Measurements from ENCODE around the gene PIK3CA.
"Not testable (repeated sequence)": the region's sequence is repeated elsewhere in the genome, so short reads cannot be mapped to it uniquely, and the experiment has no call there.

PIK3CA gene

GRCh38 chr3:179264449-179264848 lies 116.3 kb downstream of the PIK3CA start:
- no peak overlapping the region for H3K4me3 ChIP-seq (ENCODE audit: insufficient read length, low read depth)
- no peak overlapping the region for H3K9ac ChIP-seq (ENCODE audit: insufficient read length, low read depth)
- H3K27me3 ChIP-seq (ENCODE audit: insufficient read depth, insufficient read length), result no peaks in the 10 kb centered on the region
- H3K36me3 ChIP-seq (ENCODE audit: insufficient read depth, insufficient read length, low read length), result no peaks in the 10 kb centered on the region
- H3K4me1 ChIP-seq (ENCODE audit: insufficient read depth, insufficient read length), result no peaks in the 10 kb centered on the region
- no peaks in the 10 kb centered on the region for H3K9me3 ChIP-seq (ENCODE audit: insufficient read depth, low read length)
- TF ChIP-seq SUZ12 (IDR thresholded peaks at IDR 0.05; ENCODE audit: extremely low read depth, insufficient read depth, insufficient read length) (no peak), ZNF274 (IDR thresholded peaks at IDR 0.05; ENCODE audit: low read depth, low read length) (no peak), YY1 (IDR thresholded peaks at IDR 0.05; ENCODE audit: insufficient read depth, insufficient read length) (no peak)
- DNase-seq (ENCODE audit: low read depth, low spot score), result no peak

GRCh38 chr3:179265092-179265491 lies 116.9 kb downstream of the PIK3CA start:
- H3K9me3 ChIP-seq (ENCODE audit: insufficient read depth, low read length), result no peaks in the 10 kb centered on the region
- no peaks in the 10 kb centered on the region for H3K27me3 ChIP-seq (ENCODE audit: insufficient read depth, insufficient read length)
- H3K4me1 ChIP-seq (ENCODE audit: insufficient read depth, insufficient read length), result no peaks in the 10 kb centered on the region
- no peaks in the 10 kb centered on the region for H3K36me3 ChIP-seq (ENCODE audit: insufficient read depth, insufficient read length, low read length)
- no peak overlapping the region for H3K4me3 ChIP-seq (ENCODE audit: insufficient read length, low read depth)
- no peak overlapping the region for H3K9ac ChIP-seq (ENCODE audit: insufficient read length, low read depth)
- no peak for DNase-seq (ENCODE audit: low read depth, low spot score)
- TF ChIP-seq ZNF274 (IDR thresholded peaks at IDR 0.05; ENCODE audit: low read depth, low read length) (no peak), SUZ12 (IDR thresholded peaks at IDR 0.05; ENCODE audit: extremely low read depth, insufficient read depth, insufficient read length) (no peak), YY1 (IDR thresholded peaks at IDR 0.05; ENCODE audit: insufficient read depth, insufficient read length) (no peak)

- no peak for TF ChIP-seq ZNF274 (IDR thresholded peaks at IDR 0.05; ENCODE audit: low read depth, low read length)
- TF ChIP-seq YY1 (IDR thresholded peaks at IDR 0.05; ENCODE audit: insufficient read depth, insufficient read length), result no peak
- TF ChIP-seq SUZ12 (IDR thresholded peaks at IDR 0.05; ENCODE audit: extremely low read depth, insufficient read depth, insufficient read length), result no peak
- no peak for DNase-seq (ENCODE audit: low read depth, low spot score)
- Histone ChIP-seq H3K4me1 (ENCODE audit: insufficient read depth, insufficient read length) (no peaks in the 10 kb centered on the region), H3K36me3 (ENCODE audit: insufficient read depth, insufficient read length, low read length) (no peaks in the 10 kb centered on the region), H3K27me3 (ENCODE audit: insufficient read depth, insufficient read length) (no peaks in the 10 kb centered on the region), H3K4me3 (ENCODE audit: insufficient read length, low read depth) (no peak overlapping the region), H3K9me3 (ENCODE audit: insufficient read depth, low read length) (no peaks in the 10 kb centered on the region), H3K9ac (ENCODE audit: insufficient read length, low read depth) (no peak overlapping the region)
Observed at GRCh38 chr3:179265875-179266274, 117.7 kb downstream of the PIK3CA start.

GRCh38 chr3:179266701-179267211 lies 118.6 kb downstream of the PIK3CA start:
- no peak for TF ChIP-seq ZNF274 (IDR thresholded peaks at IDR 0.05; ENCODE audit: low read depth, low read length)
- TF ChIP-seq SUZ12 (IDR thresholded peaks at IDR 0.05; ENCODE audit: extremely low read depth, insufficient read depth, insufficient read length), result no peak
- no peak for TF ChIP-seq YY1 (IDR thresholded peaks at IDR 0.05; ENCODE audit: insufficient read depth, insufficient read length)
- no peaks in the 10 kb centered on the region for H3K27me3 ChIP-seq (ENCODE audit: insufficient read depth, insufficient read length)
- no peaks in the 10 kb centered on the region for H3K36me3 ChIP-seq (ENCODE audit: insufficient read depth, insufficient read length, low read length)
- H3K4me3 ChIP-seq (ENCODE audit: insufficient read length, low read depth), result no peak overlapping the region
- no peaks in the 10 kb centered on the region for H3K9me3 ChIP-seq (ENCODE audit: insufficient read depth, low read length)
- no peaks in the 10 kb centered on the region for H3K4me1 ChIP-seq (ENCODE audit: insufficient read depth, insufficient read length)
- H3K9ac ChIP-seq (ENCODE audit: insufficient read length, low read depth), result no peak overlapping the region
- DNase-seq (ENCODE audit: low read depth, low spot score), result no peak

- H3K9me3 ChIP-seq (ENCODE audit: insufficient read depth, low read length), result no peaks in the 10 kb centered on the region
- no peak for TF ChIP-seq YY1 (IDR thresholded peaks at IDR 0.05; ENCODE audit: insufficient read depth, insufficient read length)
- TF ChIP-seq SUZ12 (IDR thresholded peaks at IDR 0.05; ENCODE audit: extremely low read depth, insufficient read depth, insufficient read length), result no peak
- TF ChIP-seq ZNF274 (IDR thresholded peaks at IDR 0.05; ENCODE audit: low read depth, low read length), result no peak
- no peak overlapping the region for H3K4me3 ChIP-seq (ENCODE audit: insufficient read length, low read depth)
- H3K9ac ChIP-seq (ENCODE audit: insufficient read length, low read depth), result no peak overlapping the region
- no peaks in the 10 kb centered on the region for H3K4me1 ChIP-seq (ENCODE audit: insufficient read depth, insufficient read length)
- no peaks in the 10 kb centered on the region for H3K27me3 ChIP-seq (ENCODE audit: insufficient read depth, insufficient read length)
- DNase-seq (ENCODE audit: low read depth, low spot score), result no peak
- no peaks in the 10 kb centered on the region for H3K36me3 ChIP-seq (ENCODE audit: insufficient read depth, insufficient read length, low read length)
Observed at GRCh38 chr3:179268400-179269051, 120.4 kb downstream of the PIK3CA start.

GRCh38 chr3:179269152-179269707 lies 121.1 kb downstream of the PIK3CA start:
- no peaks in the 10 kb centered on the region for H3K27me3 ChIP-seq (ENCODE audit: insufficient read depth, insufficient read length)
- no peaks in the 10 kb centered on the region for H3K9me3 ChIP-seq (ENCODE audit: insufficient read depth, low read length)
- no peak for TF ChIP-seq YY1 (IDR thresholded peaks at IDR 0.05; ENCODE audit: insufficient read depth, insufficient read length)
- TF ChIP-seq ZNF274 (IDR thresholded peaks at IDR 0.05; ENCODE audit: low read depth, low read length), result no peak
- TF ChIP-seq SUZ12 (IDR thresholded peaks at IDR 0.05; ENCODE audit: extremely low read depth, insufficient read depth, insufficient read length), result no peak
- no peak for DNase-seq (ENCODE audit: low read depth, low spot score)
- no peak overlapping the region for H3K9ac ChIP-seq (ENCODE audit: insufficient read length, low read depth)
- no peaks in the 10 kb centered on the region for H3K4me1 ChIP-seq (ENCODE audit: insufficient read depth, insufficient read length)
- no peak overlapping the region for H3K4me3 ChIP-seq (ENCODE audit: insufficient read length, low read depth)
- H3K36me3 ChIP-seq (ENCODE audit: insufficient read depth, insufficient read length, low read length), result no peaks in the 10 kb centered on the region

GRCh38 chr3:179272385-179272784 lies 124.2 kb downstream of the PIK3CA start:
- no peak for DNase-seq (ENCODE audit: low read depth, low spot score)
- TF ChIP-seq ZNF274 (IDR thresholded peaks at IDR 0.05; ENCODE audit: low read depth, low read length) (no peak), SUZ12 (IDR thresholded peaks at IDR 0.05; ENCODE audit: extremely low read depth, insufficient read depth, insufficient read length) (no peak), YY1 (IDR thresholded peaks at IDR 0.05; ENCODE audit: insufficient read depth, insufficient read length) (no peak)
- Histone ChIP-seq H3K27me3 (ENCODE audit: insufficient read depth, insufficient read length) (no peaks in the 10 kb centered on the region), H3K9me3 (ENCODE audit: insufficient read depth, low read length) (no peaks in the 10 kb centered on the region), H3K4me3 (ENCODE audit: insufficient read length, low read depth) (no peak overlapping the region), H3K36me3 (ENCODE audit: insufficient read depth, insufficient read length, low read length) (no peaks in the 10 kb centered on the region), H3K9ac (ENCODE audit: insufficient read length, low read depth) (no peak overlapping the region), H3K4me1 (ENCODE audit: insufficient read depth, insufficient read length) (no peaks in the 10 kb centered on the region)

GRCh38 chr3:179274434-179274833 lies 126.3 kb downstream of the PIK3CA start:
- not testable (repeated sequence) for H3K27me3 ChIP-seq (ENCODE audit: insufficient read depth, insufficient read length); H3K9ac ChIP-seq (ENCODE audit: insufficient read length, low read depth); H3K4me1 ChIP-seq (ENCODE audit: insufficient read depth, insufficient read length); H3K9me3 ChIP-seq (ENCODE audit: insufficient read depth, low read length); H3K4me3 ChIP-seq (ENCODE audit: insufficient read length, low read depth); DNase-seq (ENCODE audit: low read depth, low spot score); H3K36me3 ChIP-seq (ENCODE audit: insufficient read depth, insufficient read length, low read length)

Measured in NT2/D1 (cell line).